AG04449 (cell line): ENCODE measurements around the gene ITGA6.

Experiments used
- CTCF ChIA-PET: fragments of 350-600 bp; formaldehyde crosslinking; extraction: SDS; loops from one replicate; lab custom pipeline; 2021; ENCODE audit warnings: antibody characterized with exemption; lab: Yijun Ruan, JAX
- POLR2A ChIA-PET: fragments of 400-600, 350-600 bp; formaldehyde crosslinking; extraction: SDS; loops from one replicate; lab custom pipeline; 2020; ENCODE audit warnings: antibody characterized with exemption, inconsistent platforms; lab: Yijun Ruan, JAX
- DNase-seq: peaks from one replicate; pipeline ENCODE4 v3.0.0-alpha.2; 2010; ENCODE audit warnings: low read depth, low spot score
- H3K4me3 ChIP-seq: 2 replicates; pipeline ENCODE4 v1.5.1; 2011; ENCODE audit warnings: low read depth, mild to moderate bottlenecking, control low read depth, low read length
- TF ChIP-seq, protein P1 (sequence below): IDR thresholded peaks from one replicate; pipeline ENCODE4 v1.5.1; 2011; ENCODE audit warnings: mild to moderate bottlenecking, moderate library complexity, low read length, control low read depth, inconsistent platforms; ENCODE audit not compliant: insufficient read depth; ENCODE audit errors: missing control alignments

ITGA6 gene

DNA sequence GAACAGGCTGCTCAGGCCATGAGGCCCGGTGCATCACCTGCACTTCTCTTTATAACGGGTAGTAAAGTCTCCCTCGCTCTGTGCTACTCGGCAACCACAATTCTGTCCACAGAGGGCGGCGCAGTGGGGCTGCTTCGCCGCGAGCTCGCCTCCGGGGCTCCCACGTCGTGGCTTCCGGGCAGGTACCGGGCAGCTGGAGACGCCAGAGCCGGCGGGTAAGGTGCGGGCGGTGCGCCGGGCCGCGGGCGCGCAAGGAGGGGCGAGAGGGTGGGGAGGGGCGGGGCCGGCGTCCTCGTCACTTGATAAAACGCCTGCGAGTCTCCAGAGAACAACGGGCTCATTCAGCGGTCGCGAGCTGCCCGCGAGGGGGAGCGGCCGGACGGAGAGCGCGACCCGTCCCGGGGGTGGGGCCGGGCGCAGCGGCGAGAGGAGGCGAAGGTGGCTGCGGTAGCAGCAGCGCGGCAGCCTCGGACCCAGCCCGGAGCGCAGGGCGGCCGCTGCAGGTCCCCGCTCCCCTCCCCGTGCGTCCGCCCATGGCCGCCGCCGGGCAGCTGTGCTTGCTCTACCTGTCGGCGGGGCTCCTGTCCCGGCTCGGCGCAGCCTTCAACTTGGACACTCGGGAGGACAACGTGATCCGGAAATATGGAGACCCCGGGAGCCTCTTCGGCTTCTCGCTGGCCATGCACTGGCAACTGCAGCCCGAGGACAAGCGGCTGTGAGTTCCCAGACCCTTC lies at the start of gene ITGA6:
TSS of gene ITGA6 (plus strand) at position 331 of the 734 bp plus-strand sequence.
- POLR2A ChIA-PET: no interaction called here
- CTCF ChIA-PET: interaction anchor here (0.7 to 6.3 kb wide), 11 partner anchors 9 to 255 kb away, joined by 3 to 51 read pairs (median 5); no protein-coding TSS in a partner anchor
- no peak for DNase-seq
- H3K4me3 ChIP-seq: peak within 1 kb of the TSS; percentile 71
- TF ChIP-seq, protein P1, sequence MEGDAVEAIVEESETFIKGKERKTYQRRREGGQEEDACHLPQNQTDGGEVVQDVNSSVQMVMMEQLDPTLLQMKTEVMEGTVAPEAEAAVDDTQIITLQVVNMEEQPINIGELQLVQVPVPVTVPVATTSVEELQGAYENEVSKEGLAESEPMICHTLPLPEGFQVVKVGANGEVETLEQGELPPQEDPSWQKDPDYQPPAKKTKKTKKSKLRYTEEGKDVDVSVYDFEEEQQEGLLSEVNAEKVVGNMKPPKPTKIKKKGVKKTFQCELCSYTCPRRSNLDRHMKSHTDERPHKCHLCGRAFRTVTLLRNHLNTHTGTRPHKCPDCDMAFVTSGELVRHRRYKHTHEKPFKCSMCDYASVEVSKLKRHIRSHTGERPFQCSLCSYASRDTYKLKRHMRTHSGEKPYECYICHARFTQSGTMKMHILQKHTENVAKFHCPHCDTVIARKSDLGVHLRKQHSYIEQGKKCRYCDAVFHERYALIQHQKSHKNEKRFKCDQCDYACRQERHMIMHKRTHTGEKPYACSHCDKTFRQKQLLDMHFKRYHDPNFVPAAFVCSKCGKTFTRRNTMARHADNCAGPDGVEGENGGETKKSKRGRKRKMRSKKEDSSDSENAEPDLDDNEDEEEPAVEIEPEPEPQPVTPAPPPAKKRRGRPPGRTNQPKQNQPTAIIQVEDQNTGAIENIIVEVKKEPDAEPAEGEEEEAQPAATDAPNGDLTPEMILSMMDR: peak; percentile 14

DNA sequence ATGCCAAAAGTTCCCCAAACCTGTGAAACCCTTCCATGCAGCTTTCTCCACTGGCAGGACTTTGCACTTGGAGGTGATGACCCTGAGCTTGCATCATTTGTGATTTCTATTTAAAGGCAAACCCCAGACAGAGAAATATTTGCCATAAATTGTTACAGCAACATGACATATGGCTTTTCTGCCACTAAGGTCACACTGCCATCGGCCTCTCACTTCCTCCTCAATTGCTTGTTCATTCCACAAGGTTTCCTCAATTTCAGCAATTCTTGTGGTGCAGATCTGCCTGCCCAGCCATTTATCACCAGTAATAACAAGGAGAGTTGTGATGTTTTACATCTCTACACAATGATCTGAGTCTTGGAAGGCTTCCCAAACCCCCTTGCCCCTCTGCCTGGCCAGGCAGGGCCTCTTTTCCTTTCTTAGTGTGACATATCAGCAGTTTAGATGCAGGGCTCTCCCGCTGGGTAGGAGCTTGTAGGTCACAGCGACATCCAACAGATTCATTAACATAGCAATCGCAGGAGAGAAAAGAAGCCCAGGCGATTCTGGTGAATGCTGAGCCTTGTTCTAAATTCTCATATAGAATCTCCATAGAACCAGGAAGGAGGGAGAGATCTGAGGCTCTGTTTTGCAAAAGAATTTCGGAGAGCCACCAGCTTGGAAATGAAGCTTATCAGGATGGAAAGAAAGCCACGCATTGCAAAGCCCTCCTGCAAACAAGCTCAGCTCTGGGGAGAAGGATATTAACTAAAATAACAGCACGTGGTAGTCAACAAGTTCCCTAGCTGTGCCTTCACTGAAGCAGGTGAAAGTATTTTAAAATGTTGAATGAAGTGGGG lies 46.7 kb upstream of the ITGA6 start:
- TF ChIP-seq, protein P1: no peak
- CTCF ChIA-PET: interaction anchor here (0.8 to 1.0 kb wide), 2 partner anchors 15 to 81 kb away, joined by 3 to 5 read pairs; no protein-coding TSS in a partner anchor
- no peak overlapping the region for H3K4me3 ChIP-seq
- POLR2A ChIA-PET: interaction anchor here (0.7 kb wide), 1 partner anchor 127 kb away, joined by 3 read pairs; no protein-coding TSS in a partner anchor
- no peak for DNase-seq

DNA sequence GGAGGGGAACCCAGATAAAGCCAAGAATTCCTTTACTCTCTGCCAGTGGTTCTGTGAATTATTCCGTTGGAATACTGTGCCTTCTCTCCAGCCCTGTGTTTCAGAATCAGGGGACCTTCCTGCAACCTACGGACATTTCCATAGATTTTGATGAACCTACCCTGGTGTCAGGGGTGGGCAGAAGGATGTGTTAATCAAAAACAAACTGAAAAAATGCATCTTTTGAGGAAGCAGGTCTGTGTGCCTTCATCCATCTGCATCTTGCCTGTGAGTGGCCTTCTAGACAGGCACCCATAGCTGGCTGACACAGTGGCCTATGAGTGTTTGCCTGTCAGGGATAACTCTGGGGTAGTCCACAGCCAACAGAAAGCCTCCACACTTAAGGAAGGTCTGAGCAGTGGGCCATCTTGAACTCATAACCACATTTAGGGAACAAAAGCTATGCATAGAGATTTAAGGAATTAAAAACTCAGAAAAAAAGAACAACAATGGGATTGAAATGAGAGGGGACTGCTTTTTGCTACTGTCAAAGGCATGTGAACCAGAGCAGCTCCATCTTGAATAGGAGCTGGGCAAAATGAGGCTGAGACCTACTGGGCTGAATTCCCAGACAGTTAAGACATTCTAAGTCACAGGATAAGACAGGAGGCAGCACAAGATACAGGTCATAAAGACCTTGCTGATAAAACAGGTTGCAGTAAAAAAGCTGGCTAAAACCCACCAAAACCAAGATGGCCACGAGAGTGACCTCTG lies 45.9 kb upstream of the ITGA6 start:
- TF ChIP-seq, protein P1: no peak
- ChIA-PET CTCF (no interaction called here), POLR2A (no interaction called here)
- no peak overlapping the region for H3K4me3 ChIP-seq
- DNase-seq: no peak

DNA sequence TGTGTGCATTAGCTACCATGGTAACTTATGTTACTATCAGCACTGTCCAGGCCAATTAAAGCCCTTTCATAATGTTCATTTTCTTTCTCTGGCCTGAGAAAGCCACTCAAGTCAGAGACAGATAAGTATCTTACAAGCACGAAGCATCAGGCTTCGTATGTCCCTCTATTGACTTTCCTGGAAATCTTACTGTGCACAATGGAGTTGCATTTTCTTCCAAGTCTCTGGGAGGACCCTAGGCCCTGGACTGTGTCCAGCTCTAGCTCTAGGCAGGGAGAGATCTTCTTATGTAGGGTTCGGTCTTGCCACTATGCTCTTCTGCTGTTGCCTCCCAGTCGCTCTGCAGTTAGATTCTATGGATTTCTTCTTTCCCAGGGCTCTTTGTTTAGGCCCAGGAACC lies 40.0 kb upstream of the ITGA6 start:
- no peak overlapping the region for H3K4me3 ChIP-seq
- POLR2A ChIA-PET: no interaction called here
- CTCF ChIA-PET: no interaction called here
- TF ChIP-seq, protein P1: no peak
- DNase-seq: no peak

DNA sequence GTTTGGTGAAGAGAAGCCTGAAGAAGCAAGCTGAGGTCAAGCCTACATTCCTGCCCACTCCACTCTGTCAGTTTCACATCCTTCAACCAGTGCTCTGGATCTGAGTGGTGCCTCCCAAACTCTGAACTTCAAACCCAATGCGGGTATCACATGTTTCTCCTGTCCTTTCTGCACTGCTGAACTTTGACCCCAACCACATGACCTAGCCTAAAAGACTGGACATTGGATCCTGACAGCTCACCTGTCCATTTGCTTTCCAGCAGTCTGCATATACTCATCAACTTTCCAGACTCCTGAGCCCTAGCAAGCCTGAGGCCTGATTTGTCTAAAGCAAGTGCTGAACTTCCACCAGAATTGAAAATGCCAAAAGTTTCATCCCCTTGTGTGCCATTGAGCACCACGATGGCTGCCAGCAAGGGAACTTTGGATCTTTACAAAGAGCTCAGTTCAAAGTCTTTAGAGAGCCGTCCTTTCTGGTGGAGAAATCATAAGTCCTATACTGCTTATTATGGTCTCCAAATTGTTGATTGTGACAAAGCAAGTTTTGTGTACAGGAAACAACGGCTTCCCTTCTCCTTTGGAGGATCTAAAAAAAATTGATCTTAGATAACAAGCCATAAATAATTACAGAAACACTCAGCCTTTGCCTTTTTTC lies 37.6 kb upstream of the ITGA6 start:
- ChIA-PET CTCF (no interaction called here), POLR2A (no interaction called here)
- H3K4me3 ChIP-seq: no peak overlapping the region
- DNase-seq: no peak
- TF ChIP-seq, protein P1: no peak
